H1 (cell line): Measurements from ENCODE around the gene WDR5.

Experiments used
- CREB1 ChIP-seq: IDR thresholded peaks from 2 replicates; pipeline ENCODE4 v1.6.1; 2012; ENCODE audit warnings: inconsistent platforms
- CTBP2 ChIP-seq: IDR thresholded peaks from 2 replicates; pipeline ENCODE4 v1.7.0; 2011; ENCODE audit warnings: borderline replicate concordance, mild to moderate bottlenecking, moderate library complexity, mixed read lengths, low read length; ENCODE audit not compliant: insufficient read depth, insufficient read length
- EP300 ChIP-seq, 2 experiments: IDR thresholded peaks; 1 replicate in 1 of 2; 2 replicates in 1 of 2; pipeline ENCODE4 v1.6.1; 2011 to 2012; ENCODE audit warnings: low read depth in 2 of 2, low read length in 2 of 2, mild to moderate bottlenecking in 2 of 2, borderline replicate concordance in 1 of 2, inconsistent platforms in 1 of 2, moderate library complexity in 1 of 2
- JUN ChIP-seq: IDR thresholded peaks from 2 replicates; pipeline ENCODE4 v1.6.1; 2011; ENCODE audit warnings: low read depth, mild to moderate bottlenecking, improper control_type of control experiment, low read length
- POLR2A ChIP-seq, 2 experiments: IDR thresholded peaks; 1 replicate in 1 of 2; 2 replicates in 1 of 2; pipeline ENCODE4 v1.6.1; 2011; ENCODE audit warnings: low read depth in 2 of 2, low read length in 2 of 2, mild to moderate bottlenecking in 2 of 2; ENCODE audit errors: control extremely low read depth in 1 of 2
- POLR2AphosphoS5 ChIP-seq: IDR thresholded peaks from 2 replicates; pipeline ENCODE4 v1.6.1; 2011; ENCODE audit warnings: low read depth, low read length
- RFX5 ChIP-seq: IDR thresholded peaks from 2 replicates; pipeline ENCODE4 v1.6.1; 2011; ENCODE audit warnings: low read depth, low read length, improper control_type of control experiment, borderline replicate concordance
- SUZ12 ChIP-seq: fragments of 200-600 bp; sonication (generic); IDR thresholded peaks from 2 replicates; pipeline ENCODE4 v1.6.1; 2012; ENCODE audit warnings: mild to moderate bottlenecking, inconsistent platforms, low read length, moderate library complexity, mixed read lengths
- TF ChIP-seq, protein P1 (sequence below), 3 experiments: IDR thresholded peaks; 1 replicate in 2 of 3; 2 replicates in 1 of 3; pipeline versions ENCODE4 v1.5.1 to v1.6.1; 2011; ENCODE audit warnings: low read length in 3 of 3, mild to moderate bottlenecking in 3 of 3, inconsistent platforms in 2 of 3, low read depth in 1 of 3, moderate library complexity in 1 of 3; ENCODE audit not compliant: insufficient read depth in 1 of 3; ENCODE audit errors: control extremely low read depth in 1 of 3
- TF ChIP-seq, protein P2 (sequence below): IDR thresholded peaks from 2 replicates; pipeline ENCODE4 v1.6.1; 2011; ENCODE audit warnings: low read depth, mild to moderate bottlenecking, low read length; ENCODE audit not compliant: insufficient read depth
- TF ChIP-seq, protein P3 (sequence below): IDR thresholded peaks from 2 replicates; pipeline ENCODE4 v1.6.1; 2012; ENCODE audit warnings: inconsistent platforms

DNA sequence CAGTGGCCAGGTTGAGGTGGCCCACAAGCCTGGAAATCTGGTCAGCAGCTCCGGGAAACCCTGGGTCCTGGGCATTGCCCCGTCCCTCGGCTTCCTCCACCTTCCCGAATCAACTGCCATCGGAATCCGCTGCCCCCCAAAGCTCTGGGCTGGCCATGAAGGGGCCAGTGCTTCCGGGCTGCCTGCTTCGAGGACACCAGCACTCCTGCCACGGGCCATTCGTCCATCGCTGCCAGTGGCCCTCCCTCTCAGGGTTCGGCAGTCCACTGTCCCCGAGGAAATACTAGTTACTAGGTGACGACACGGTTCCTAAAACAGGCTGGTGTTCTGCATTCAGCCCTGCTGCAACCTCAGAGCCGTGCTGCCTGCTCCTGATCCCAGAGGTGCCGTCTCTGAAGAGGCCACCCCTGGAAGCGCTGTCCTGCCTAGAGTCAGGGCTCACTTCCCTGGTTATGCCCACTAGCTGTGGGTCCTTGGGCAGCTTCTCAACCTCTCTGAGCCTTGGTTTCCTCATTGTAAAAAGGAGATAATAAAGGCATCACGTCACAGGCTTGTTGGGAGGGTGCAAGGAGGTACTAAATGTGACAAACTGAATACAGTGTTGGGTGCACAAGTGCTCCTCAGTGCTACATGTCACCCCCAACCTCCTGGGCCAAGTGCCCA, 3.5 kb upstream of the WDR5 start:
- TF ChIP-seq, protein P1, sequence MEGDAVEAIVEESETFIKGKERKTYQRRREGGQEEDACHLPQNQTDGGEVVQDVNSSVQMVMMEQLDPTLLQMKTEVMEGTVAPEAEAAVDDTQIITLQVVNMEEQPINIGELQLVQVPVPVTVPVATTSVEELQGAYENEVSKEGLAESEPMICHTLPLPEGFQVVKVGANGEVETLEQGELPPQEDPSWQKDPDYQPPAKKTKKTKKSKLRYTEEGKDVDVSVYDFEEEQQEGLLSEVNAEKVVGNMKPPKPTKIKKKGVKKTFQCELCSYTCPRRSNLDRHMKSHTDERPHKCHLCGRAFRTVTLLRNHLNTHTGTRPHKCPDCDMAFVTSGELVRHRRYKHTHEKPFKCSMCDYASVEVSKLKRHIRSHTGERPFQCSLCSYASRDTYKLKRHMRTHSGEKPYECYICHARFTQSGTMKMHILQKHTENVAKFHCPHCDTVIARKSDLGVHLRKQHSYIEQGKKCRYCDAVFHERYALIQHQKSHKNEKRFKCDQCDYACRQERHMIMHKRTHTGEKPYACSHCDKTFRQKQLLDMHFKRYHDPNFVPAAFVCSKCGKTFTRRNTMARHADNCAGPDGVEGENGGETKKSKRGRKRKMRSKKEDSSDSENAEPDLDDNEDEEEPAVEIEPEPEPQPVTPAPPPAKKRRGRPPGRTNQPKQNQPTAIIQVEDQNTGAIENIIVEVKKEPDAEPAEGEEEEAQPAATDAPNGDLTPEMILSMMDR (IDR thresholded peaks at IDR 0.05; ENCODE audit: control extremely low read depth in 1 of 3, insufficient read depth in 1 of 3, low read depth in 1 of 3, low read length in 3 of 3): no peak
- TF ChIP-seq RFX5 (no peak), POLR2A (IDR thresholded peaks at IDR 0.05; ENCODE audit: control extremely low read depth in 1 of 2, low read depth in 2 of 2, low read length in 2 of 2) (no peak), CREB1 (no peak), CTBP2 (no peak), POLR2AphosphoS5 (no peak), JUN (no peak), EP300 (IDR thresholded peaks at IDR 0.05; ENCODE audit: borderline replicate concordance in 1 of 2, low read depth in 2 of 2, low read length in 2 of 2) (no peak), SUZ12 (no peak)
- TF ChIP-seq, protein P2, sequence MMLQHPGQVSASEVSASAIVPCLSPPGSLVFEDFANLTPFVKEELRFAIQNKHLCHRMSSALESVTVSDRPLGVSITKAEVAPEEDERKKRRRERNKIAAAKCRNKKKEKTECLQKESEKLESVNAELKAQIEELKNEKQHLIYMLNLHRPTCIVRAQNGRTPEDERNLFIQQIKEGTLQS: no peak
- TF ChIP-seq, protein P3, sequence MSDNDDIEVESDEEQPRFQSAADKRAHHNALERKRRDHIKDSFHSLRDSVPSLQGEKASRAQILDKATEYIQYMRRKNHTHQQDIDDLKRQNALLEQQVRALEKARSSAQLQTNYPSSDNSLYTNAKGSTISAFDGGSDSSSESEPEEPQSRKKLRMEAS: no peak
